Glutamatergic neuron (in vitro differentiated cells): ENCODE results near the gene IRF6. TPM values are rescaled to one million over a fixed set of nuclear protein-coding genes. Genes with fewer than 3 reads are reported as not detected.
A peak's percentile ranks its signal among the peaks of the same experiment; 100 is the strongest.

Source experiments
- DNase-seq: peaks from one replicate; pipeline ENCODE4 v3.0.0; 2022
- H3K27ac Mint-ChIP-seq: one replicate; pipeline ENCODE4 v1.8.0; 2020; ENCODE audit warnings: mild to moderate bottlenecking, mixed read lengths, inconsistent platforms; ENCODE audit not compliant: unreplicated experiment
- H3K27me3 Mint-ChIP-seq: one replicate; pipeline ENCODE4 v1.8.0; 2020; ENCODE audit warnings: mild to moderate bottlenecking, moderate library complexity, mixed read lengths, inconsistent platforms; ENCODE audit not compliant: unreplicated experiment
- H3K36me3 Mint-ChIP-seq: one replicate; pipeline ENCODE4 v1.8.0; 2020; ENCODE audit warnings: mild to moderate bottlenecking, mixed read lengths, inconsistent platforms; ENCODE audit not compliant: unreplicated experiment
- H3K4me1 Mint-ChIP-seq: one replicate; pipeline ENCODE4 v1.8.0; 2020; ENCODE audit warnings: mild to moderate bottlenecking, low read depth, mixed read lengths, inconsistent platforms; ENCODE audit not compliant: unreplicated experiment
- H3K4me3 Mint-ChIP-seq: one replicate; pipeline ENCODE4 v1.8.0; 2020; ENCODE audit warnings: mild to moderate bottlenecking, mixed read lengths, inconsistent platforms; ENCODE audit not compliant: unreplicated experiment
- H3K9me3 Mint-ChIP-seq: one replicate; pipeline ENCODE4 v1.8.0; 2020; ENCODE audit warnings: mild to moderate bottlenecking, moderate library complexity, mixed read lengths, inconsistent platforms; ENCODE audit not compliant: unreplicated experiment
- CTCF ChIP-seq: fragments of 200-600 bp; sonication (generic); IDR thresholded peaks from one replicate; pipeline ENCODE4 v1.5.0; 2021; ENCODE audit not compliant: partially characterized antibody, unreplicated experiment
- total RNA-seq: library from RNA; stranded (reverse); fragmentation: NEBNext Ultra II Directional; extraction: Animal tissue kit (Norgen Biotek cat#: 25700); gene quantifications from one replicate; pipeline ENCODE4 v1.2.1, GENCODE V29; 2021; ENCODE audit not compliant: unreplicated experiment

Gene IRF6
- total RNA-seq, 1 donor from 2014 or later = 0.47 TPM

GRCh38 chr1:209777587-209777986 lies 28.4 kb downstream of the IRF6 start:
- H3K36me3 Mint-ChIP-seq = no peaks in the 10 kb centered on the region
- no peak for TF ChIP-seq CTCF
- peaks cover 5% of the 10 kb centered on the region for H3K9me3 Mint-ChIP-seq
- H3K4me1 Mint-ChIP-seq = peaks cover 12% of the 10 kb centered on the region
- peaks cover 3% of the 10 kb centered on the region for H3K27me3 Mint-ChIP-seq
- no peak for DNase-seq
- H3K27ac Mint-ChIP-seq = peak overlapping the region; percentile 77
- H3K4me3 Mint-ChIP-seq = peak overlapping the region; percentile 31

GRCh38 chr1:209775678-209776077 lies 30.3 kb downstream of the IRF6 start:
- Mint-ChIP-seq H3K36me3 (no peaks in the 10 kb centered on the region), H3K27me3 (peaks cover 3% of the 10 kb centered on the region), H3K9me3 (peaks cover 5% of the 10 kb centered on the region), H3K27ac (no peak overlapping the region), H3K4me1 (peaks cover 12% of the 10 kb centered on the region), H3K4me3 (no peak overlapping the region)
- DNase-seq = no peak
- no peak for TF ChIP-seq CTCF

- H3K27me3 Mint-ChIP-seq = peaks cover 3% of the 10 kb centered on the region
- peaks cover 12% of the 10 kb centered on the region for H3K4me1 Mint-ChIP-seq
- peaks cover 5% of the 10 kb centered on the region for H3K9me3 Mint-ChIP-seq
- no peaks in the 10 kb centered on the region for H3K36me3 Mint-ChIP-seq
- H3K4me3 Mint-ChIP-seq = no peak overlapping the region
- H3K27ac Mint-ChIP-seq = no peak overlapping the region
- DNase-seq = no peak
- TF ChIP-seq CTCF = no peak
Measured at GRCh38 chr1:209774592-209774991, 31.4 kb downstream of the IRF6 start.

- no peaks in the 10 kb centered on the region for H3K36me3 Mint-ChIP-seq
- no peaks in the 10 kb centered on the region for H3K9me3 Mint-ChIP-seq
- no peak for TF ChIP-seq CTCF
- DNase-seq = no peak
- no peak overlapping the region for H3K4me3 Mint-ChIP-seq
- no peak overlapping the region for H3K27ac Mint-ChIP-seq
- H3K27me3 Mint-ChIP-seq = no peaks in the 10 kb centered on the region
- H3K4me1 Mint-ChIP-seq = peaks cover 4% of the 10 kb centered on the region
Measured at GRCh38 chr1:209772126-209772525, 33.8 kb downstream of the IRF6 start.

GRCh38 chr1:209770636-209771415 lies 35.1 kb downstream of the IRF6 start:
- H3K36me3 Mint-ChIP-seq = no peaks in the 10 kb centered on the region

More at GRCh38 chr1:209770636-209771415, 35.1 kb downstream of the IRF6 start:
- Mint-ChIP-seq H3K4me3 (no peak overlapping the region), H3K9me3 (no peaks in the 10 kb centered on the region), H3K27me3 (peaks cover 4% of the 10 kb centered on the region), H3K4me1 (peaks cover 3% of the 10 kb centered on the region), H3K27ac (no peak overlapping the region)
- TF ChIP-seq CTCF = no peak
- DNase-seq = no peak
